H1 (cell line): ENCODE data around the gene HDAC10. TPM values are rescaled to one million over a fixed set of nuclear protein-coding genes. Genes with fewer than 3 reads are reported as not detected.

ENCODE experiments used
- CTCF ChIA-PET: fragments of 300-600 bp; sonication (Branson Sonifier 250); formaldehyde crosslinking; loops from one replicate; lab custom pipeline; 2021; ENCODE audit not compliant: partially characterized antibody; lab: Charles Lee
- POLR2A ChIA-PET: fragments of 300-600 bp; sonication (Branson Sonifier 250); formaldehyde crosslinking; loops from one replicate; lab custom pipeline; 2021; ENCODE audit warnings: inconsistent platforms; ENCODE audit not compliant: partially characterized antibody; lab: Charles Lee
- DNase-seq, 2 experiments: peaks; one replicate each; pipeline versions ENCODE4 v3.0.0 to v3.0.0-alpha.2; 2010 to 2022; ENCODE audit warnings: low spot score in 2 of 2, low read depth in 1 of 2, mixed read lengths in 1 of 2
- FAIRE-seq: peaks from 2 replicates; lab custom pipeline; 2011; peaks lifted over from hg19 to GRCh38; lab: Jason Lieb, UNC
- H2AFZ ChIP-seq: 2 replicates; pipeline ENCODE4 v1.8.1; 2012; ENCODE audit warnings: low read length, inconsistent platforms
- H2AK5ac ChIP-seq: 2 replicates; pipeline ENCODE4 v1.6.1; 2013; ENCODE audit warnings: low read depth, low read length
- H2BK120ac ChIP-seq: replicated peaks from 2 replicates; pipeline ENCODE3; 2013; ENCODE audit warnings: low read depth, low read length, inconsistent platforms
- H2BK12ac ChIP-seq: 2 replicates; pipeline ENCODE4 v1.6.1; 2013; ENCODE audit warnings: low read depth, low read length
- H2BK15ac ChIP-seq: 2 replicates; pipeline ENCODE4 v1.6.1; 2013; ENCODE audit warnings: low read length
- H2BK20ac ChIP-seq: 2 replicates; pipeline ENCODE4 v1.6.1; 2013; ENCODE audit warnings: low read length
- H2BK5ac ChIP-seq: 2 replicates; pipeline ENCODE4 v1.6.1; 2013; ENCODE audit warnings: low read depth, low read length
- H3K14ac ChIP-seq: 2 replicates; pipeline ENCODE4 v1.6.1; 2013; ENCODE audit warnings: inconsistent platforms; ENCODE audit not compliant: insufficient read length
- H3K18ac ChIP-seq: 2 replicates; pipeline ENCODE4 v1.6.1; 2013; ENCODE audit warnings: low read length; ENCODE audit errors: extremely low read depth
- H3K23ac ChIP-seq: 2 replicates; pipeline ENCODE4 v1.6.1; 2013; ENCODE audit warnings: inconsistent platforms; ENCODE audit not compliant: insufficient read length
- H3K23me2 ChIP-seq: 2 replicates; pipeline ENCODE4 v1.6.1; 2013; ENCODE audit warnings: low read depth, low read length
- H3K27ac ChIP-seq: 2 replicates; pipeline ENCODE4 v1.6.1; 2011; ENCODE audit warnings: low read depth, low read length, inconsistent platforms
- H3K27me3 ChIP-seq, 4 experiments: replicated peaks in 1 of 4; 1 replicate in 1 of 4; 2 replicates in 3 of 4; pipeline versions ENCODE4 v1.6.1 to v1.8.1; 2011 to 2013; ENCODE audit warnings: low read length in 3 of 4, mild to moderate bottlenecking in 3 of 4, inconsistent platforms in 2 of 4, mixed read lengths in 2 of 4, moderate library complexity in 1 of 4; ENCODE audit not compliant: control insufficient read depth in 3 of 4, insufficient read depth in 3 of 4; ENCODE audit errors: extremely low read depth in 1 of 4
- H3K36me3 ChIP-seq, 4 experiments: 2 replicates each; pipeline versions ENCODE4 v1.6.1 to v1.8.1; 2011 to 2013; ENCODE audit warnings: mild to moderate bottlenecking in 4 of 4, low read length in 3 of 4, moderate library complexity in 2 of 4, control low read depth in 1 of 4, inconsistent platforms in 1 of 4; ENCODE audit not compliant: insufficient read depth in 4 of 4, control insufficient read depth in 2 of 4
- H3K4ac ChIP-seq: replicated peaks from 2 replicates; pipeline ENCODE3; 2013; ENCODE audit warnings: low read length, low read depth, mixed read lengths, inconsistent platforms; ENCODE audit not compliant: insufficient read length
- H3K4me1 ChIP-seq, 4 experiments: replicated peaks in 1 of 4; 1 replicate in 1 of 4; 2 replicates in 3 of 4; pipeline versions ENCODE4 v1.6.1 to v1.8.1; 2011 to 2013; ENCODE audit warnings: low read length in 3 of 4, inconsistent platforms in 2 of 4, mixed read lengths in 1 of 4; ENCODE audit not compliant: insufficient read depth in 4 of 4, control insufficient read depth in 3 of 4
- H3K4me2 ChIP-seq, 2 experiments: 2 replicates each; pipeline versions ENCODE4 v1.6.1 to v1.8.1; 2011 to 2013; ENCODE audit warnings: low read depth in 2 of 2, low read length in 2 of 2, control low read depth in 1 of 2, inconsistent platforms in 1 of 2, mild to moderate bottlenecking in 1 of 2; ENCODE audit not compliant: insufficient read depth in 1 of 2
- H3K4me3 ChIP-seq, 4 experiments: fragments of 200-600, 300-600 bp in 1 of 4; sonication (generic), shearing (Covaris generic), sonication (Bioruptor Twin) in 1 of 4; 2 replicates each; pipeline versions ENCODE4 v1.5.1 to v1.8.1; 2011 to 2016; ENCODE audit warnings: low read length in 4 of 4, low read depth in 3 of 4, control low read depth in 2 of 4, inconsistent platforms in 2 of 4, mild to moderate bottlenecking in 2 of 4, mixed read lengths in 1 of 4, moderate library complexity in 1 of 4; ENCODE audit not compliant: insufficient read depth in 2 of 4; ENCODE audit errors: extremely low read depth in 1 of 4
- H3K56ac ChIP-seq: replicated peaks from 2 replicates; pipeline ENCODE3; 2013; ENCODE audit warnings: low read depth, mild to moderate bottlenecking, mixed read lengths, low read length, inconsistent platforms; ENCODE audit not compliant: insufficient read length
- H3K79me1 ChIP-seq: 2 replicates; pipeline ENCODE4 v1.6.1; 2013; ENCODE audit warnings: low read depth, low read length, control low read depth
- H3K79me2 ChIP-seq, 2 experiments: 2 replicates each; pipeline versions ENCODE4 v1.6.1 to v1.8.1; 2012 to 2013; ENCODE audit warnings: low read length in 2 of 2, mild to moderate bottlenecking in 2 of 2, inconsistent platforms in 1 of 2; ENCODE audit not compliant: insufficient read depth in 2 of 2, control insufficient read depth in 1 of 2
- H3K9ac ChIP-seq, 4 experiments: replicated peaks in 1 of 4; 1 replicate in 1 of 4; 2 replicates in 3 of 4; pipeline versions ENCODE4 v1.6.1 to v1.8.1; 2011 to 2013; ENCODE audit warnings: low read depth in 3 of 4, low read length in 3 of 4, control low read depth in 2 of 4, mild to moderate bottlenecking in 2 of 4, moderate library complexity in 2 of 4, inconsistent platforms in 1 of 4; ENCODE audit errors: extremely low read depth in 1 of 4
- H3K9me3 ChIP-seq, 2 experiments: 2 replicates each; pipeline versions ENCODE4 v1.6.1 to v1.8.1; 2012 to 2013; ENCODE audit warnings: mild to moderate bottlenecking in 2 of 2, moderate library complexity in 2 of 2, control low read depth in 1 of 2, inconsistent platforms in 1 of 2, low read depth in 1 of 2, low read length in 1 of 2, mixed read lengths in 1 of 2; ENCODE audit not compliant: insufficient read depth in 2 of 2
- H4K20me1 ChIP-seq, 2 experiments: replicated peaks in 1 of 2; 2 replicates each; pipeline versions ENCODE3 to v1.8.1; 2011 to 2013; ENCODE audit warnings: inconsistent platforms in 2 of 2, low read length in 2 of 2, mild to moderate bottlenecking in 1 of 2; ENCODE audit not compliant: insufficient read depth in 2 of 2, control insufficient read depth in 1 of 2
- H4K5ac ChIP-seq: 2 replicates; pipeline ENCODE4 v1.6.1; 2013; ENCODE audit warnings: low read length, low read depth, mixed read lengths, inconsistent platforms; ENCODE audit not compliant: insufficient read length
- H4K8ac ChIP-seq: 2 replicates; pipeline ENCODE4 v1.8.0; 2013; ENCODE audit warnings: mild to moderate bottlenecking, moderate library complexity, low read length, inconsistent platforms; ENCODE audit not compliant: insufficient read depth; ENCODE audit errors: extremely low read depth
- H4K91ac ChIP-seq: replicated peaks from 2 replicates; pipeline ENCODE3; 2013; ENCODE audit warnings: low read length, mixed read lengths, inconsistent platforms; ENCODE audit not compliant: insufficient read length
- CBX5 ChIP-seq: fragments of 300-800, 300-1000 bp; sonication (generic); IDR thresholded peaks from 2 replicates; pipeline ENCODE4 v1.7.1; 2016; ENCODE audit warnings: antibody characterized with exemption, low read length, low read depth
- JUN ChIP-seq: IDR thresholded peaks from 2 replicates; pipeline ENCODE4 v1.6.1; 2011; ENCODE audit warnings: low read depth, mild to moderate bottlenecking, improper control_type of control experiment, low read length
- KDM5A ChIP-seq: fragments of 200-600 bp; IDR thresholded peaks from 2 replicates; pipeline ENCODE4 v1.7.1; 2012; ENCODE audit warnings: mild to moderate bottlenecking, low read length, inconsistent platforms, mixed read lengths
- MAFK ChIP-seq: IDR thresholded peaks from 2 replicates; pipeline ENCODE4 v1.6.1; 2012; ENCODE audit warnings: low read depth, mild to moderate bottlenecking, improper control_type of control experiment, low read length
- POLR2A ChIP-seq, 2 experiments: IDR thresholded peaks; 1 replicate in 1 of 2; 2 replicates in 1 of 2; pipeline ENCODE4 v1.6.1; 2011; ENCODE audit warnings: low read depth in 2 of 2, low read length in 2 of 2, mild to moderate bottlenecking in 2 of 2; ENCODE audit errors: control extremely low read depth in 1 of 2
- POU5F1 ChIP-seq: IDR thresholded peaks from 2 replicates; pipeline ENCODE4 v1.6.1; 2011; ENCODE audit warnings: low read depth, mild to moderate bottlenecking, low read length, moderate library complexity
- RFX5 ChIP-seq: IDR thresholded peaks from 2 replicates; pipeline ENCODE4 v1.6.1; 2011; ENCODE audit warnings: low read depth, low read length, improper control_type of control experiment, borderline replicate concordance
- RXRA ChIP-seq: IDR thresholded peaks from 2 replicates; pipeline ENCODE4 v1.6.1; 2011; ENCODE audit warnings: low read depth, mild to moderate bottlenecking, low read length, moderate library complexity; ENCODE audit not compliant: insufficient read depth
- USF2 ChIP-seq: IDR thresholded peaks from 2 replicates; pipeline ENCODE4 v1.6.1; 2011; ENCODE audit warnings: low read length, improper control_type of control experiment
- WGBS, 2 experiments: shearing (Covaris generic) in 1 of 2; methylation state at CpG; one replicate each; pipeline versions ENCODE4 v1.1.6 to v1.1.7; 2013 to 2015; ENCODE audit warnings: low lambda C conversion rate in 2 of 2, mixed read lengths in 2 of 2, inconsistent platforms in 1 of 2, low coverage in 1 of 2, missing lambda C conversion rate in 1 of 2; ENCODE audit not compliant: insufficient replicate concordance in 2 of 2, insufficient coverage in 1 of 2, insufficient read length in 1 of 2; ENCODE audit errors: extremely low coverage in 1 of 2, missing lambda C conversion rate in 1 of 2; 5-methylcytosine and 5-hydroxymethylcytosine counted together
- polyA plus RNA-seq, 7 experiments: library from polyadenylated mRNA; depleted of rRNA in 3 of 7; stranded (reverse) in 5 of 7; unstranded in 2 of 7; fragments of >200 nt in 5 of 7; fragments of 200-250 nt in 2 of 7; gene quantifications; 1 replicate in 5 of 7; 2 replicates in 1 of 7; 4 replicates in 1 of 7; pipeline versions ENCODE4 v1.2.1 to v1.2.3, GENCODE V29; 2011 to 2013; ENCODE audit warnings: missing spikeins in 2 of 7, mixed read lengths in 2 of 7
- total RNA-seq: library from RNA; stranded (reverse); fragmentation: NEBNext Ultra II Directional; extraction: Animal tissue kit (Norgen Biotek cat#: 25700); gene quantifications from 2 replicates; pipeline ENCODE4 v1.2.1, GENCODE V29; 2021

The HDAC10 gene
- total and polyA plus RNA-seq, 2 of the 8 experiments (the other 6 are each of a cell fraction or from before 2014, with no cell fraction given): 11.2 to 26.4 TPM

GRCh38 chr22:50257451-50258360, 6.6 kb upstream of the HDAC10 start:
- H3K23me2 ChIP-seq: peaks cover 6% of the 10 kb centered on the region; the same call in 1 of the 2 replicates
- H3K9me3 ChIP-seq: no peaks in the 10 kb centered on the region
- H4K8ac ChIP-seq: no peak overlapping the region; the same call in none of the 2 replicates
- no peaks in the 10 kb centered on the region for H3K79me2 ChIP-seq
- peaks cover 5 to 12% of the 10 kb centered on the region in 2 experiments for H4K20me1 ChIP-seq
- no peak overlapping the region for H3K4me3 ChIP-seq
- no peak overlapping the region for H3K56ac ChIP-seq
- peaks cover 1 to 20% (median 16%) of the 10 kb centered on the region in 4 experiments; a peak in 6 of 7 replicates for H3K27me3 ChIP-seq
- no peak overlapping the region for H3K14ac ChIP-seq
- no peak overlapping the region for H2BK20ac ChIP-seq
- no peaks in the 10 kb centered on the region for H3K36me3 ChIP-seq
- TF ChIP-seq USF2 (no peak), CBX5 (no peak), POU5F1 (no peak), RFX5 (no peak), JUN (no peak), RXRA (no peak), POLR2A (IDR thresholded peaks at IDR 0.05; ENCODE audit: control extremely low read depth in 1 of 2, low read depth in 2 of 2, low read length in 2 of 2) (no peak), KDM5A (no peak), MAFK (no peak)
- no peak overlapping the region for H3K4me2 ChIP-seq
- H2AFZ ChIP-seq: no peak overlapping the region
- H3K9ac ChIP-seq: no peak overlapping the region
- no peak overlapping the region for H4K5ac ChIP-seq
- H3K18ac ChIP-seq: no peak overlapping the region
- H3K4ac ChIP-seq: no peak overlapping the region
- H2BK12ac ChIP-seq: no peak overlapping the region
- H2AK5ac ChIP-seq: no peak overlapping the region
- POLR2A ChIA-PET: no interaction called here
- no peak overlapping the region for H2BK120ac ChIP-seq
- peaks cover 0 to 16% (median 10%) of the 10 kb centered on the region in 4 experiments; a peak in 6 of 7 replicates for H3K4me1 ChIP-seq
- H3K79me1 ChIP-seq: no peaks in the 10 kb centered on the region
- CTCF ChIA-PET: interaction anchor here (1.0 kb wide), 1 partner anchor 16 kb away, joined by 3 read pairs; no protein-coding TSS in a partner anchor
- H4K91ac ChIP-seq: no peak overlapping the region
- H2BK15ac ChIP-seq: no peak overlapping the region
- H2BK5ac ChIP-seq: no peak overlapping the region
- no peak overlapping the region for H3K27ac ChIP-seq
- DNase-seq (no peak), FAIRE-seq (no peak)
- 87% methylated on average over 19 of the region's 31 CpGs; no CpG with 5 or more reads in 1 of the 2 experiments for WGBS, 2 experiments
- H3K23ac ChIP-seq: no peak overlapping the region
